DND-41 (cell line): Measurements from ENCODE around the gene RAB44.

Source experiments
- CTCF ChIP-seq: IDR thresholded peaks from 2 replicates; pipeline ENCODE4 v1.5.1; 2012; ENCODE audit warnings: borderline replicate concordance, low read length, moderate library complexity, mild to moderate bottlenecking; ENCODE audit not compliant: poor library complexity, severe bottlenecking; ENCODE audit errors: extremely low read depth
- EZH2 ChIP-seq: IDR thresholded peaks from 3 replicates; pipeline ENCODE4 v1.6.1; 2012; ENCODE audit warnings: borderline replicate concordance, low read depth, mild to moderate bottlenecking, moderate library complexity, low read length, inconsistent platforms; ENCODE audit not compliant: severe bottlenecking

GRCh38 chr6:36760685-36761435 is 63.2 kb downstream of the RAB44 start:
- TF ChIP-seq CTCF: no peak
- no peak for TF ChIP-seq EZH2
